HepG2 (cell line): ENCODE data around the gene PRR15L. TPM values are rescaled to one million over a fixed set of nuclear protein-coding genes. Genes with fewer than 3 reads are reported as not detected.

ENCODE experiments used
- AHR ChIP-seq: IDR thresholded peaks from 2 replicates; pipeline ENCODE4 v1.6.1; 2018; ENCODE audit warnings: missing genetic modification reagents, missing compliant biosample characterization
- ARNT ChIP-seq: fragments of 450-650 bp; IDR thresholded peaks from 2 replicates; pipeline ENCODE4 v1.6.1; 2017
- CHCHD3 ChIP-seq: sonication (generic); formaldehyde crosslinking; IDR thresholded peaks from 2 replicates; pipeline ENCODE4 v1.8.0; 2022; ENCODE audit warnings: mild to moderate bottlenecking, missing genetic modification reagents, moderate library complexity
- ETV6 ChIP-seq: sonication (generic); formaldehyde crosslinking; conservative IDR thresholded peaks from 2 replicates; pipeline ENCODE4 v1.4.0; 2020; ENCODE audit warnings: missing genetic modification reagents
- MAFK ChIP-seq, 2 experiments: IDR thresholded peaks in 1 of 2; conservative IDR thresholded peaks in 1 of 2; 2 replicates each; pipeline ENCODE4 v1.6.1; 2011; ENCODE audit warnings: improper control_type of control experiment in 2 of 2, low read length in 2 of 2
- MXI1 ChIP-seq: IDR thresholded peaks from 3 replicates; pipeline ENCODE4 v1.6.1; 2012; ENCODE audit warnings: low read depth, low read length, inconsistent platforms, borderline replicate concordance
- PHB2 ChIP-seq: fragments of 450-650 bp; IDR thresholded peaks from 2 replicates; pipeline ENCODE4 v1.6.1; 2018; ENCODE audit not compliant: partially characterized antibody
- ZNF557 ChIP-seq: sonication (generic); formaldehyde crosslinking; IDR thresholded peaks from 2 replicates; pipeline ENCODE4 v1.4.0; 2020; ENCODE audit warnings: missing genetic modification reagents
- ZNF614 ChIP-seq: IDR thresholded peaks from 2 replicates; pipeline ENCODE4 v1.6.1; 2018; ENCODE audit warnings: missing biosample characterization, missing genetic modification reagents, inconsistent platforms, borderline replicate concordance
- ZNF724P ChIP-seq: sonication (generic); formaldehyde crosslinking; IDR thresholded peaks from 2 replicates; pipeline ENCODE4 v1.8.0; 2022; ENCODE audit warnings: missing genetic modification reagents, borderline replicate concordance
- polyA plus RNA-seq, 8 experiments: library from polyadenylated mRNA; depleted of rRNA in 3 of 8; stranded (reverse) in 7 of 8; unstranded in 1 of 8; fragments of >200 nt; fragmentation: Illumina TruSeq in 4 of 8; extraction: Trizol in 4 of 8; gene quantifications; 2 replicates each; pipeline versions ENCODE4 v1.2.1 to v1.2.3, GENCODE V29; 2011 to 2016; ENCODE audit warnings: low read depth in 4 of 8, missing spikeins in 1 of 8, mixed read lengths in 1 of 8; ENCODE audit not compliant: insufficient read depth in 1 of 8
- total RNA-seq, 5 experiments: library from RNA; depleted of rRNA; stranded (reverse); fragments of >200 nt; fragmentation: Illumina TruSeq; extraction: Trizol; gene quantifications; 2 replicates each; pipeline ENCODE4 v1.2.3, GENCODE V29; 2016; ENCODE audit warnings: low read depth in 1 of 5
- TF ChIP-seq, protein P1 (sequence below): IDR thresholded peaks from 2 replicates; pipeline ENCODE4 v1.6.1; 2016; ENCODE audit warnings: missing compliant biosample characterization, missing genetic modification reagents, borderline replicate concordance
- TF ChIP-seq, protein P2 (sequence below), 2 experiments: sonication (generic) in 1 of 2; formaldehyde crosslinking in 1 of 2; IDR thresholded peaks; 2 replicates each; pipeline versions ENCODE4 v1.6.1 to v1.9.0; 2014 to 2022; ENCODE audit warnings: antibody characterized with exemption in 1 of 2, borderline replicate concordance in 1 of 2, inconsistent platforms in 1 of 2, low read depth in 1 of 2, missing genetic modification reagents in 1 of 2
- TF ChIP-seq, protein P3 (sequence below), 2 experiments: sonication (generic) in 1 of 2; formaldehyde crosslinking in 1 of 2; IDR thresholded peaks; 2 replicates each; pipeline versions ENCODE4 v1.4.0 to v1.6.1; 2018 to 2020; ENCODE audit warnings: missing genetic modification reagents in 2 of 2, borderline replicate concordance in 1 of 2, low read depth in 1 of 2, mild to moderate bottlenecking in 1 of 2, missing biosample characterization in 1 of 2
- TF ChIP-seq, protein P4 (sequence below): fragments of 450-650 bp; IDR thresholded peaks from 2 replicates; pipeline ENCODE4 v1.6.1; 2016
- TF ChIP-seq, protein P5 (sequence below): IDR thresholded peaks from 2 replicates; pipeline ENCODE4 v1.6.1; 2016; ENCODE audit warnings: missing compliant biosample characterization, missing genetic modification reagents, borderline replicate concordance

Gene PRR15L
- total and polyA plus RNA-seq, 2 of the 13 experiments (the other 11 are each of a cell fraction or from before 2014, with no cell fraction given) = 0.44 to 2.0 TPM

DNA sequence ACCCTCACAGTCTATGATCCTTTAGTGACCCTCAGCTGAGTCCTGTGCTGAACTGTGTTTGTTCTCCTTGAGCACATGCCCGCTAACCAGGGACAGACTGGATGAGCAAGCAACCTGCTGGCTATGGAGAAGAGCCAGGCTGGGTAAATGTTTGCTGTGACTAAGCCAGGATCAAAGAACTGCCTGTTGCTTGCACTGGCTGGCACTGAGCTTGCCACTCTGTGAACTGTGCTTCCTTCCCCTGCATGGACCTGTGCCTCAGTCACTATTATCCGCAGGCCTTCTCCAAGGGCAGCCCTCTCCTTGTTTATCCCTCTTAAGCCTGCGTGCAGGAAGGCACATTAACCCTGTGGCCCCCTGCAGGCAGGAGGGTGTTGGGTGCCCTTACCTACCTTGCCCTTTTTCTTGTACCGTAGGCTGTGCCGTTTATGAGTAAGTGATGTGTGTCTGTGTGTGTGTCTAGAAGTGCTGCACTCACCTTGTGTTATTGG is 8.9 kb downstream of the PRR15L start (continued):
- TF ChIP-seq, protein P1, sequence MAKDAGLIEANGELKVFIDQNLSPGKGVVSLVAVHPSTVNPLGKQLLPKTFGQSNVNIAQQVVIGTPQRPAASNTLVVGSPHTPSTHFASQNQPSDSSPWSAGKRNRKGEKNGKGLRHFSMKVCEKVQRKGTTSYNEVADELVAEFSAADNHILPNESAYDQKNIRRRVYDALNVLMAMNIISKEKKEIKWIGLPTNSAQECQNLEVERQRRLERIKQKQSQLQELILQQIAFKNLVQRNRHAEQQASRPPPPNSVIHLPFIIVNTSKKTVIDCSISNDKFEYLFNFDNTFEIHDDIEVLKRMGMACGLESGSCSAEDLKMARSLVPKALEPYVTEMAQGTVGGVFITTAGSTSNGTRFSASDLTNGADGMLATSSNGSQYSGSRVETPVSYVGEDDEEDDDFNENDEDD = peak; percentile 65; the same call in 1 of the 2 replicates
- no peak for TF ChIP-seq PHB2
- TF ChIP-seq ZNF557 (CRISPR knock-in tag) = peak; percentile 81; the same call in 1 of the 2 replicates
- TF ChIP-seq AHR = peak; percentile 81; the same call in 1 of the 2 replicates
- TF ChIP-seq ZNF724P = no peak
- TF ChIP-seq, protein P2, sequence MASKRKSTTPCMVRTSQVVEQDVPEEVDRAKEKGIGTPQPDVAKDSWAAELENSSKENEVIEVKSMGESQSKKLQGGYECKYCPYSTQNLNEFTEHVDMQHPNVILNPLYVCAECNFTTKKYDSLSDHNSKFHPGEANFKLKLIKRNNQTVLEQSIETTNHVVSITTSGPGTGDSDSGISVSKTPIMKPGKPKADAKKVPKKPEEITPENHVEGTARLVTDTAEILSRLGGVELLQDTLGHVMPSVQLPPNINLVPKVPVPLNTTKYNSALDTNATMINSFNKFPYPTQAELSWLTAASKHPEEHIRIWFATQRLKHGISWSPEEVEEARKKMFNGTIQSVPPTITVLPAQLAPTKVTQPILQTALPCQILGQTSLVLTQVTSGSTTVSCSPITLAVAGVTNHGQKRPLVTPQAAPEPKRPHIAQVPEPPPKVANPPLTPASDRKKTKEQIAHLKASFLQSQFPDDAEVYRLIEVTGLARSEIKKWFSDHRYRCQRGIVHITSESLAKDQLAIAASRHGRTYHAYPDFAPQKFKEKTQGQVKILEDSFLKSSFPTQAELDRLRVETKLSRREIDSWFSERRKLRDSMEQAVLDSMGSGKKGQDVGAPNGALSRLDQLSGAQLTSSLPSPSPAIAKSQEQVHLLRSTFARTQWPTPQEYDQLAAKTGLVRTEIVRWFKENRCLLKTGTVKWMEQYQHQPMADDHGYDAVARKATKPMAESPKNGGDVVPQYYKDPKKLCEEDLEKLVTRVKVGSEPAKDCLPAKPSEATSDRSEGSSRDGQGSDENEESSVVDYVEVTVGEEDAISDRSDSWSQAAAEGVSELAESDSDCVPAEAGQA (IDR thresholded peaks at IDR 0.05; ENCODE audit: low read depth) = no peak
- TF ChIP-seq, protein P2 (CRISPR knock-in tag; IDR thresholded peaks at IDR 0.05; ENCODE audit: borderline replicate concordance) = no peak
- TF ChIP-seq, protein P3, sequence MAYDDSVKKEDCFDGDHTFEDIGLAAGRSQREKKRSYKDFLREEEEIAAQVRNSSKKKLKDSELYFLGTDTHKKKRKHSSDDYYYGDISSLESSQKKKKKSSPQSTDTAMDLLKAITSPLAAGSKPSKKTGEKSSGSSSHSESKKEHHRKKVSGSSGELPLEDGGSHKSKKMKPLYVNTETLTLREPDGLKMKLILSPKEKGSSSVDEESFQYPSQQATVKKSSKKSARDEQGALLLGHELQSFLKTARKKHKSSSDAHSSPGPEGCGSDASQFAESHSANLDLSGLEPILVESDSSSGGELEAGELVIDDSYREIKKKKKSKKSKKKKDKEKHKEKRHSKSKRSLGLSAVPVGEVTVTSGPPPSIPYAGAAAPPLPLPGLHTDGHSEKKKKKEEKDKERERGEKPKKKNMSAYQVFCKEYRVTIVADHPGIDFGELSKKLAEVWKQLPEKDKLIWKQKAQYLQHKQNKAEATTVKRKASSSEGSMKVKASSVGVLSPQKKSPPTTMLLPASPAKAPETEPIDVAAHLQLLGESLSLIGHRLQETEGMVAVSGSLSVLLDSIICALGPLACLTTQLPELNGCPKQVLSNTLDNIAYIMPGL (CRISPR knock-in tag; IDR thresholded peaks at IDR 0.05; ENCODE audit: borderline replicate concordance in 1 of 2, low read depth in 1 of 2) = 0 out of 4 replicates have a peak, but pooled peaks of 1 of the 2 experiments have one; percentile 1
- no peak for TF ChIP-seq ETV6 (CRISPR knock-in tag)
- TF ChIP-seq ZNF614 = peak; percentile 63; the same call in 1 of the 2 replicates
- no peak for TF ChIP-seq CHCHD3 (CRISPR knock-in tag)
- TF ChIP-seq MAFK (conservative IDR thresholded peaks at IDR 0.05 in 1 of 2, IDR thresholded peaks at IDR 0.05 in 1 of 2; ENCODE audit: low read length in 2 of 2) = peak in 1 of 2 experiments; percentile 49; a peak in 2 of 4 replicates
- TF ChIP-seq MXI1 = peak; percentile 76; the same call in 1 of the 3 replicates
- TF ChIP-seq, protein P4, sequence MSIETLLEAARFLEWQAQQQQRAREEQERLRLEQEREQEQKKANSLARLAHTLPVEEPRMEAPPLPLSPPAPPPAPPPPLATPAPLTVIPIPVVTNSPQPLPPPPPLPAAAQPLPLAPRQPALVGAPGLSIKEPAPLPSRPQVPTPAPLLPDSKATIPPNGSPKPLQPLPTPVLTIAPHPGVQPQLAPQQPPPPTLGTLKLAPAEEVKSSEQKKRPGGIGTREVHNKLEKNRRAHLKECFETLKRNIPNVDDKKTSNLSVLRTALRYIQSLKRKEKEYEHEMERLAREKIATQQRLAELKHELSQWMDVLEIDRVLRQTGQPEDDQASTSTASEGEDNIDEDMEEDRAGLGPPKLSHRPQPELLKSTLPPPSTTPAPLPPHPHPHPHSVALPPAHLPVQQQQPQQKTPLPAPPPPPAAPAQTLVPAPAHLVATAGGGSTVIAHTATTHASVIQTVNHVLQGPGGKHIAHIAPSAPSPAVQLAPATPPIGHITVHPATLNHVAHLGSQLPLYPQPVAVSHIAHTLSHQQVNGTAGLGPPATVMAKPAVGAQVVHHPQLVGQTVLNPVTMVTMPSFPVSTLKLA = peak; percentile 60
- no peak for TF ChIP-seq ARNT
- TF ChIP-seq, protein P5, sequence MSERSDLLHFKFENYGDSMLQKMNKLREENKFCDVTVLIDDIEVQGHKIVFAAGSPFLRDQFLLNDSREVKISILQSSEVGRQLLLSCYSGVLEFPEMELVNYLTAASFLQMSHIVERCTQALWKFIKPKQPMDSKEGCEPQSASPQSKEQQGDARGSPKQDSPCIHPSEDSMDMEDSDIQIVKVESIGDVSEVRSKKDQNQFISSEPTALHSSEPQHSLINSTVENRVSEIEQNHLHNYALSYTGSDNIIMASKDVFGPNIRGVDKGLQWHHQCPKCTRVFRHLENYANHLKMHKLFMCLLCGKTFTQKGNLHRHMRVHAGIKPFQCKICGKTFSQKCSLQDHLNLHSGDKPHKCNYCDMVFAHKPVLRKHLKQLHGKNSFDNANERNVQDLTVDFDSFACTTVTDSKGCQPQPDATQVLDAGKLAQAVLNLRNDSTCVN = 0 out of 2 replicates have a peak, but pooled peaks have one; percentile 16
